OCI-LY3 (cell line): ENCODE results near the gene ZC3H18.

Source experiments
- EZH2phosphoT487 ChIP-seq: fragments of 200-600 bp; shearing (Covaris generic); IDR thresholded peaks from 2 replicates; pipeline ENCODE4 v1.6.1; 2018; ENCODE audit warnings: antibody characterized with exemption, mixed run types, low read depth
- TF ChIP-seq, protein P1 (sequence below): fragments of 200-600, 300-600 bp; sonication (generic); IDR thresholded peaks from 2 replicates; pipeline ENCODE4 v1.5.1; 2014; ENCODE audit warnings: antibody characterized with exemption, low read length, low read depth

DNA sequence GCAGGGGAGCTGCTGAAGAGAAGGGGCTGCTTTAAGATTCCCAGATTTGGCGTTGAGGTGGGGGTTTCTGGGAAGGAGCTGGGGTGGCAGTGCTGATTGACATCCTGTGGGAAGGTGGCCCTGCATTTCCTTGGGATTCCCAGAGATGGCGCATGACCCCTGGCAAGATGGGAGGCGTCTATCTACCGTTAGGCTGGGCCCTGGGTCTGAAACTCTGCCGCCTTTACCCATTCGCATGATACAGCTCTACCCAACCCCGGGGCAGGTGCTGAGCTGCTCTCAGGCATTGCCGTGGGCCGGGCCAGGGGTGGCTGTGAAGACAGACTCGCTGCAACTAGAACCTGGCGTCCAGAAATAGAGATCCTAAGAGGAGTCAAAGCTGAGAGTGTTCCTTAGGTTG is 102.6 kb downstream of the ZC3H18 start:
- TF ChIP-seq, protein P1, sequence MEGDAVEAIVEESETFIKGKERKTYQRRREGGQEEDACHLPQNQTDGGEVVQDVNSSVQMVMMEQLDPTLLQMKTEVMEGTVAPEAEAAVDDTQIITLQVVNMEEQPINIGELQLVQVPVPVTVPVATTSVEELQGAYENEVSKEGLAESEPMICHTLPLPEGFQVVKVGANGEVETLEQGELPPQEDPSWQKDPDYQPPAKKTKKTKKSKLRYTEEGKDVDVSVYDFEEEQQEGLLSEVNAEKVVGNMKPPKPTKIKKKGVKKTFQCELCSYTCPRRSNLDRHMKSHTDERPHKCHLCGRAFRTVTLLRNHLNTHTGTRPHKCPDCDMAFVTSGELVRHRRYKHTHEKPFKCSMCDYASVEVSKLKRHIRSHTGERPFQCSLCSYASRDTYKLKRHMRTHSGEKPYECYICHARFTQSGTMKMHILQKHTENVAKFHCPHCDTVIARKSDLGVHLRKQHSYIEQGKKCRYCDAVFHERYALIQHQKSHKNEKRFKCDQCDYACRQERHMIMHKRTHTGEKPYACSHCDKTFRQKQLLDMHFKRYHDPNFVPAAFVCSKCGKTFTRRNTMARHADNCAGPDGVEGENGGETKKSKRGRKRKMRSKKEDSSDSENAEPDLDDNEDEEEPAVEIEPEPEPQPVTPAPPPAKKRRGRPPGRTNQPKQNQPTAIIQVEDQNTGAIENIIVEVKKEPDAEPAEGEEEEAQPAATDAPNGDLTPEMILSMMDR: peak; percentile 20; the same call in 1 of the 2 replicates
- TF ChIP-seq EZH2phosphoT487: no peak
